ENCODE measurements around the gene TGFBRAP1.

GRCh38 chr2:105255979-105256378 is 73.6 kb downstream of the TGFBRAP1 start:
- TF ChIP-seq CTCF (conservative IDR thresholded peaks at IDR 0.05; ENCODE audit: low read depth, low read length) = no peak
- TF ChIP-seq EZH2 (IDR thresholded peaks at IDR 0.05; ENCODE audit: borderline replicate concordance, low read depth, low read length, poor library complexity, severe bottlenecking) = no peak
